GDM1 (cell line): ENCODE data around the gene GAPT.

ENCODE experiments used
- DNase-seq: peaks from one replicate; lab custom pipeline; 2025; lab: John Stamatoyannopoulos, UW

Gene GAPT

GRCh38 chr5:58491216-58491892 is at the start of gene GAPT:
GAPT (plus strand) TSS chr5:58491435; CDS start chr5:58494537, 3,102 bp downstream.
- DNase-seq: peak; percentile 77

GRCh38 chr5:58444805-58445204 is 46.4 kb upstream of the GAPT start:
- no peak for DNase-seq

GRCh38 chr5:58446024-58446423 is 45.2 kb upstream of the GAPT start:
- DNase-seq: no peak

DNA sequence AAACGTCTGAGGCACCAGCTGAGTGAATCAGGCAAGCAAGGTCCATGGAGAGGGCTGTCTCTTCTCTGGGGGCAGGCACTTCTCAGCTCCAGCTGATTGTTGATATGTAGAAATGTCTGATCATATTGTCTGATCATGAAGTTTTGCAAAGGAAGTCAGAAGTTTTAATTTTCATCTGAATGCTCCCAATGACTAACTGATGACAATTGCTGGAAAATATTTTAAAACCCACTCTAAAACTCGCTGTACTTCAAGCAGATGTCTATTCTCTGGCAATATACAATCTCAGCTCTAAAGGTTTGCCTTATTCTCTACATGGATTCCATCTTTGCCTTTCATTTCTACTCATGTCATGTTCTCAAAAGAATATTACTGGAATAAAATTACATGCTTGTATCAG is 44.0 kb upstream of the GAPT start:
- DNase-seq: no peak

DNA sequence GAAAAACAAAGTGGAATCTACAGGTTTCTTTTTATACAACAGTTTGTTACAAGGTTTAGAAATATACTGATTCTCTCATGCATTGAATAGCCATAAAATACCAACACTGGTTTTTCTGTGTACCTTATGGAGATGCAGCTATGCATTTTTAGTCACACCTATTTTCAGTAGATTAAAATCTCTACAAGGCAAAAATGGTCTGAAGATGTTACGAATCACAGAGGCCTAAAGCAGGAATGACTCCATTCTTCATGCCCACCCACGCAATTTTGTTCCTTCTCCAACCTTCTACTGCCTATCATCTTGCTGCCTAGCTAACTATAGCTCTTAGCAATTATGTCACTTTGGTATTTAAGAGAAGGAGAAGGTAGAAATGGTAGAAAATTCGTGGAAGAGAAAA is 41.2 kb upstream of the GAPT start:
- DNase-seq: no peak

- DNase-seq: no peak
These were observed 40.2 kb upstream of the GAPT start for GRCh38 chr5:58450811-58451629.

DNA sequence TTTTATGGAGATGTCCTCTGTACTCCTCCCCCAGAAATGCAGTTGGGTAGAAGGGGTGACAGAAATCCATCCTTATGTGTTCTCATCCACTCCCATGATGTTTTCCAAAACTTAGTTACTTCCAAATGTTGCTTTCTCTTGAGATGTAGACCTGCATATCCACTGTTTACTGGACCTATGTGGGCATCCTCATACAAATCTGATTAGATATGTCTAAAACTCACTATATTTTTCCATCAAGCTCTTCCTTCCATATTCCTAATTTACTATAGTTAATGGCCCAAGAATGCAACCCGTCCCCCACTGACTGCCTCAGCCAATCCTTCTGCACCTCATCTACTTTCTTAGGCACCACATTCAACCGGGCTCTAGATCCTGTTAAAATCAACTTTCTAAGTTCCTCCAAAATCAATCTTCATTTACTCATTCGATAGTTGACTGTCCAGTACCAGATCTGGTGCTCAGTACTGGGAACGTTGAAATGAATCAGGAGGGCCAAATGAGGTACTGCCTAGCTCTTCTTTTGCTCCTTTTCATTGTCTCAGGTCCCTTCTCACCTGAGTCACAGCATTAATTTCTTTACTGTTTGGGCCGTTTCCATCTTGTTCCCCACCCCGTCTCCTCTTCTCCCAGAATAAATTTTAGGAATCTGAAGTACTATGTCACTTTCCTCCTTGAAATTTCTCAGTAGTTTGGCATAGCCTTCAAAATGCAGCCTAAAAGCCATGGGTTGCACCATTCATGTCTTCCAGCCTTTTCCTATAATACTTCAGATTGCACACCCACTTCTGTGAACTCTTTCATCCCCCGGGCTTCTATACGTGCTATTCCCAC is 39.3 kb upstream of the GAPT start:
- no peak for DNase-seq

- no peak for DNase-seq
These were observed 38.5 kb upstream of the GAPT start for GRCh38 chr5:58452566-58453258.

DNA sequence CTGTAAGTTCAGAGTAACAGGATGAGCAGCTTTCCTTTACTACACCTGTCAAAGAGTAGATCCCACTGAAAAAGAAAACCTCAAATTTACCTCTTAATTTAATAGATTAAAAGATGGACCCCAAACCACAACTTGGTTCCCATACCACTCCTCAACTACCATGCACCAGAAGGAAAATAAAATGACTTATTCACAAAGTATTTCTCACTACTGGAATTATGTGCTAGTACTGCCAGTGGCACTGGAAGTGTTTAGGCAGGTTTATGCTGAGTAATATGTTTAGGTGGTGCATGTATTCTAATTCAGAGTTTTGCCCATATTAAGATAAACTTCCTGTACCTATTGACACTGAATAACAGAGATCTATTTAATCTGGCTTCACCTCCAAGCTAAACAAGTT is 37.9 kb upstream of the GAPT start:
- no peak for DNase-seq

DNA sequence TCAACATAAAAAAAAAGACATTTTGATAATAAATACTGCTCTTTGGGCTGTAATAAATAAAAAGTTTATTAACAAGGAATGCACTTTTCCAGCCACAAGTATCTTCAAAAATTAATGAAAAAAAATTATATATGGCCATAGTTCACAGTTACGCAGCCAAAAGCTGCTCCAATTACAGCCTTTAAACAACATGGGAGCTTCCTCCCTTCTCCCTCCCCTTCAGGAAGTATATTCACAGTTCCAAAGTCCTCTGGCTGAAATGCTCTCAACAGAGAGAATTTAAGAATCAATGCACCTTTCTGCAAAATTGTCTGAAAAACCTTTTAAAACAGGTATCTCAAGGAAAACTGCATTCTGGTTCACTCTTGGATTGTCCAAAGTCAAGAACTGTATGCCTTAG is 37.2 kb upstream of the GAPT start:
- no peak for DNase-seq

- DNase-seq: no peak
These were observed 36.2 kb upstream of the GAPT start for GRCh38 chr5:58455066-58455465.

GRCh38 chr5:58455480-58455879 is 35.8 kb upstream of the GAPT start:
- DNase-seq: no peak

DNA sequence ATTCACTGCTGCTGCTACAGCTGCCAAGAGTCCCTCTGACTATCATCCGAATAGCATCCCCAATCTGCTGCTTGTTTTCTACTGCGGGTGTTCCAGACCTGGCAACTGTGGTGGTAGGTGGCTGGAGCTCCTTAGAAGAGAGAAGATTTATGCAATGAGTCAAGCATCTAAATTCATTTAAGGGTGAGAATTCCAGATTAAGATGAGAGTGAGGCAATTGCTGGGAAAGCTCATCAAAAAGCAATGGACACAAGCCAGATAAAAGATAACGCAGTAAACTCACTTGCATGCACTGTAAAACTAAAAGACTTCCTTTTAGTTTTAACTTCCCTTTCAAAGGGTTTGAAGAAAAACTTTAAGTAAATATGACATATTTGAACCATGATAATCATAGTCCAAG is 35.2 kb upstream of the GAPT start:
- DNase-seq: no peak

GRCh38 chr5:58456486-58456885 is 34.7 kb upstream of the GAPT start:
- DNase-seq: no peak

DNA sequence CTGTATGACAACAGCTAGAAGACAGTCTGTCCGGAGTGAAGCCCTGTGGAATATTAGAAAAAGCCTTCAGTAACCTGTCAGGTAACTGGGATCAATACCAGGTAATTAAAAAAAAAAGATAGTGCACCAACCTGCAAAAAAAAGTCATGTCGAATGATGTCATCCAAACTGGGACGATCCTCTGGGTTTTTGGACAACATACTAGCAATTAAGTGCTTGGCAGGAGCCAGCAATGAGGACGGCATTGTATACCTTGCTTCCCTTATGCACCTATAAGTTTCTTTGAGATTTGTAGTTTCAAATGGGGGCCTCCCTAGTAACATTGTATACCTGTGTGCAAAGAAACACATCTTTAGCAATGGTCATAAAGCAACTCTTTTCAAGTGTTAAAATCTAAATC is 34.2 kb upstream of the GAPT start:
- DNase-seq: no peak

DNA sequence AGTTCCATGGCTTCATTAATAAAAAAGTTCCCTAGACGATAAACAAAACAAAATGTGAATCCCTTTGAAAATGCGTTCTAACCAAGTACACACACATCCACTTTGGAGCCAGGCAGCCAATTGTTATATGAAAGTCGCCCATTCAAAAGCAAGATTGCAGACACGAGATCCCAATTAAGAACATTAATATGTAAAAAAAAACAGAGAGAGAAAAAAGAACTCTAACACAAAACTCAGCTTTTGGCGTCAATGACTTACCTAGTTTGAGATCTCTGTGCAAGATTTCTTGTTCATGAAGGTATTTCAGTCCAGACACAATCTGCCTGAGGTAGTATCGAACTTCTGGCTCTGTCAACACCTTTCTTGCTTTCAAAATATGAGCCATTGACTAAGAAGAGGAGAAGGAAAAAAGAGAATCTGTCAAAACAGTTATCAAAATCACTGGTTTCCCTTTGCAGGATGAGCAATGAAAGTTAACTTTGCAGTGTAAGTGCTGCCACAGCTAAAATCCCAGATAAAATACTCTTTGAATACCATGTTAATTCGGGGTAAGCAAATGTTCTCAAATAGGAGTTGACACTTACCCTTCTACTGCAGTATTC is 33.0 kb upstream of the GAPT start:
- DNase-seq: no peak

- DNase-seq: no peak
These were observed 32.5 kb upstream of the GAPT start for GRCh38 chr5:58458743-58459145.

GRCh38 chr5:58459146-58460001 is 31.9 kb upstream of the GAPT start:
- DNase-seq: no peak

- peak; percentile 78 for DNase-seq
These were observed 31.1 kb upstream of the GAPT start, which contains the start of gene PLK2 for GRCh38 chr5:58460002-58460731. PLK2 (minus strand) TSS chr5:58460086; CDS start chr5:58459959, 127 bp downstream.

GRCh38 chr5:58460732-58461286 is 30.4 kb upstream of the GAPT start:
- DNase-seq: peak; percentile 89
